Activated T-helper 2 cell treated with anti-CD3 and anti-CD28 coated beads, Interferon-gamma antibody, Interleukin-2, Interleukin-4, amounts not matched to agents 10 μg/mL and 5 μg/mL and 100 μg/mL, durations not matched to agents 14 hours and 24 hours and 36 hours (primary cell): ENCODE results near the gene LGALS12. TPM values are rescaled to one million over a fixed set of nuclear protein-coding genes. Genes with fewer than 3 reads are reported as not detected.
A peak's percentile ranks its signal among the peaks of the same experiment; 100 is the strongest.

ENCODE experiments used
- DNase-seq: peaks from one replicate; pipeline ENCODE4 v3.0.0; 2021; ENCODE audit warnings: low spot score
- H3K27ac Mint-ChIP-seq: one replicate; pipeline ENCODE4 v1.8.0; 2021; ENCODE audit warnings: mixed read lengths
- H3K27me3 Mint-ChIP-seq: one replicate; pipeline ENCODE4 v1.8.0; 2021; ENCODE audit warnings: low read depth, mixed read lengths
- H3K36me3 Mint-ChIP-seq: one replicate; pipeline ENCODE4 v1.8.0; 2021; ENCODE audit warnings: low read depth, mixed read lengths
- H3K4me1 Mint-ChIP-seq: one replicate; pipeline ENCODE4 v1.8.0; 2021; ENCODE audit warnings: low read depth, mixed read lengths
- H3K4me3 Mint-ChIP-seq: one replicate; pipeline ENCODE4 v1.8.0; 2021; ENCODE audit warnings: low read depth, mild to moderate bottlenecking, moderate library complexity, mixed read lengths
- H3K9me3 Mint-ChIP-seq: one replicate; pipeline ENCODE4 v1.8.0; 2021; ENCODE audit warnings: mixed read lengths
- intact Hi-C: fragments of 100-400 bp; cut with micrococcal nuclease; formaldehyde crosslinking; loops from one replicate; pipeline ENCODE4 v1.15.1; 2023
- total RNA-seq: library from RNA; stranded (reverse); gene quantifications from 2 replicates; pipeline ENCODE4 v1.2.3, GENCODE V29; 2022

The LGALS12 gene, protein sequence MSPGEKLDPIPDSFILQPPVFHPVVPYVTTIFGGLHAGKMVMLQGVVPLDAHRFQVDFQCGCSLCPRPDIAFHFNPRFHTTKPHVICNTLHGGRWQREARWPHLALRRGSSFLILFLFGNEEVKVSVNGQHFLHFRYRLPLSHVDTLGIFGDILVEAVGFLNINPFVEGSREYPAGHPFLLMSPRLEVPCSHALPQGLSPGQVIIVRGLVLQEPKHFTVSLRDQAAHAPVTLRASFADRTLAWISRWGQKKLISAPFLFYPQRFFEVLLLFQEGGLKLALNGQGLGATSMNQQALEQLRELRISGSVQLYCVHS
- total RNA-seq = 1.1 and 1.4 TPM in 2 replicates

DNA sequence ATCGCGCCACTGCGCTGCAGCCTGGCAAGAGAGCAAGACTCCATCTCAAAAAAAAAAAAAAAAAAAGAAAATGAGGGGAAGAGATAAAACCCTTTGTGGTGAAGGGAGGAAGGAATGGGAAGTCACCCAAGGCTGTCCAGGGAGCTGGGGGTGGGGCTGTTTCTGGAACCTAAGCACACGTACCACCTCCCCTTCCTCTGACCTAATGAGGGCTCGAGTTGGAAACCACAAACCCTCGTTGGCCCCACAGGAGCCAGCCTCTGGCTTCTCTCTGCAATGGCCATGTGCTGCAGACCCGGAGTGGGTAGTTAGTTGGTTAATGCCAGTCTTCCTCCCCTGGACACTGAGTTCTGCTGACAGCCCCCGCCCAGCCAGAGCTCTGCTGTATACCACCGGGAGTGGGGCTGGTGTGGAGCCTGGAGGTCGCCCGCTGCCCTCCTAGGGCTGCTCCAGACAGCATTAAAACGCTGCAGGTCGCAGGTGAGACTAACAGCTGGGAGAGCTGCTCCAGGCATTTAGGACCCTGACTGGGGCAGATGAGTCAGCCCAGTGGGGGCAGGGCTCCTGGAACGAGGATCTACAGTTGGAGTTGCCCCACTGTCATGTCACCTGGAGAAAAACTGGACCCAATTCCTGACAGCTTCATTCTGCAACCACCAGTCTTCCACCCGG, at the start of gene LGALS12:
LGALS12 (plus strand) TSS at position 228 of the 672 bp plus-strand sequence; CDS start at position 603, 375 bp downstream.
- H3K9me3 Mint-ChIP-seq = peaks cover 9% of the 10 kb centered on the region
- H3K27me3 Mint-ChIP-seq = peaks cover 8% of the 10 kb centered on the region
- H3K4me3 Mint-ChIP-seq = no peak within 1 kb of the TSS
- H3K27ac Mint-ChIP-seq = no peak within 1 kb of the TSS
- no peak for DNase-seq
- peaks cover 5% of the 10 kb centered on the region for H3K36me3 Mint-ChIP-seq
- H3K4me1 Mint-ChIP-seq = peaks cover 13% of the 10 kb centered on the region
- intact Hi-C loops = no loop called here

DNA sequence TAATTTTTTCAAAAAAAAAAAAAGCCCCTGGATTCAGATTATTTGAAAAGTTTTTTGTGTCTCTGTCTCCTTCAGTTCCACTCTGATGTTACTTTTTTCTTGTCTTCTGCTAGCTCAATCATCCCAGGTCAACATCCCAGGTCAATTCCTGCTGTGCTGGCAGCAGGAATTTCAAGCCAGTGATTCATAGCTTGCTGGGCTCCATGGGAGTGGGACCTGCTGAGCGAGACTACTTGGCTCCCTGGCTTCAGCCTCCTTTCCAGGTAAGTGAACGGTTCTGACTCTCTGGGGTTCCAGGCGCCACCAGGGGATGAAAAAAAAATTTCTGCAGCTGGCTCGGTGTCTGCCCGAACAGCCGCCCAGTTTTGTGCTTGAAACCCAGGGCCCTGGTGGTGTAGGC, 46.3 kb upstream of the LGALS12 start:
- Mint-ChIP-seq H3K36me3 (no peaks in the 10 kb centered on the region), H3K4me3 (no peak overlapping the region), H3K4me1 (no peaks in the 10 kb centered on the region), H3K27ac (no peak overlapping the region), H3K27me3 (peaks cover 12% of the 10 kb centered on the region), H3K9me3 (no peaks in the 10 kb centered on the region)
- DNase-seq = no peak
- intact Hi-C loops = no loop called here

DNA sequence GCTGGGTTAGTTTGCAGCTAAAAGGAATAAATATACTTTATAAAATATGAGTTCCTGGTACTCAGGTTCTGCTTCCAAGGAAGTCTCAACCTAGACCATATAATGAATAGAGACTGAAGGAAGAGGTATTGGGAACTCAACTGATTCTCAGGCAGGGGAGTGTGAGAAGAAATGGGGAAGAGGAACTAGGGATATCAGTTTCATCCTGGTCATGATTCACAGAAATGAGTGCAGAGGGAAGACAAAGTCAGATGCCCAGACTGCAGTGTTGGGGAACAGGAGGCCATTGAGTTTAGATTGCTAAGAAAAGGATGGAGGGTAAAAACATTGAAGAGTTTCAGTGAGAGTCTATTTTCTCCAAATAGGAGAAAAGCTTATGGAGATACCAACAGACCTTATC, 43.7 kb upstream of the LGALS12 start:
- Mint-ChIP-seq H3K27ac (no peak overlapping the region), H3K4me1 (no peaks in the 10 kb centered on the region), H3K27me3 (peaks cover 15% of the 10 kb centered on the region), H3K36me3 (no peaks in the 10 kb centered on the region), H3K4me3 (no peak overlapping the region), H3K9me3 (no peaks in the 10 kb centered on the region)
- DNase-seq = no peak
- intact Hi-C loops = no loop called here

DNA sequence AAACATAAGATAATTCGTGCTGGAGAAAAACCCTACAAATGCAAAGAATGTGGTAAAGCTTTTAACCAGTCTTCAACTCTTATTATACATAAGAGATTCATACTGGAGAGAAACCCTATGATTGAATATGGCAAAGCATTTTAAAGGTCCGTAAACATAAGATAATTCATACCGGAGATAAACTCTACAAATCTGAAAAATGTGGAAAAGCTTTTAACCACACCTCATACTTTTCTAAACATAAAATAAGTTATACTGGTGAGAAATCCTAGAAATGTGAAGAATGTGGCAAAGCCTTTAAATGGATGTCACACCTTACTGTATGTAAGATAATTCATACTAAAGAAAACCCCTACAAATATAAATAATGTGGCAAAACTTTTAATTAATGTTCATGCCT, 35.6 kb upstream of the LGALS12 start:
- Mint-ChIP-seq H3K4me1 (no peaks in the 10 kb centered on the region), H3K27me3 (peaks cover 30% of the 10 kb centered on the region), H3K36me3 (no peaks in the 10 kb centered on the region), H3K4me3 (no peak overlapping the region), H3K27ac (no peak overlapping the region), H3K9me3 (peaks cover 12% of the 10 kb centered on the region)
- intact Hi-C loops = no loop called here
- no peak for DNase-seq

DNA sequence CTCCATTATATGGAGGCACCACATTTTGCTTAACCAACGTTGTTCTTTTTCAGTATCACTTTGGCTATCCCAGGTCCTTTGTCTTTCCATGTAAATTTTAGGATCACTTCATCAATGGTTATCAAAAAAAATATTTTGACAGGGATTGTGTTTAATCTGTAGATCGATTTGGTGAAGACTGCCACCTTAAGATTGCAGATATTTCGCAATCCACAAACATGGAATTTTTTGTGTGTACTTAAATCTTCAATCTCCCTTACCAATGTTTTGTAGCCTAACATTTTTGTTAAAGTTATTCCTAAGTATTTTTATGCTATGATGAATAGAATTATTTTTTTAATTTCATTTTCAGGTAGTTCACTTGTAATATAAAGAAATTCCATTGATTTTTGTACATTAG, 33.5 kb upstream of the LGALS12 start:
- intact Hi-C loops = no loop called here
- no peak for DNase-seq
- no peaks in the 10 kb centered on the region for H3K36me3 Mint-ChIP-seq

DNA sequence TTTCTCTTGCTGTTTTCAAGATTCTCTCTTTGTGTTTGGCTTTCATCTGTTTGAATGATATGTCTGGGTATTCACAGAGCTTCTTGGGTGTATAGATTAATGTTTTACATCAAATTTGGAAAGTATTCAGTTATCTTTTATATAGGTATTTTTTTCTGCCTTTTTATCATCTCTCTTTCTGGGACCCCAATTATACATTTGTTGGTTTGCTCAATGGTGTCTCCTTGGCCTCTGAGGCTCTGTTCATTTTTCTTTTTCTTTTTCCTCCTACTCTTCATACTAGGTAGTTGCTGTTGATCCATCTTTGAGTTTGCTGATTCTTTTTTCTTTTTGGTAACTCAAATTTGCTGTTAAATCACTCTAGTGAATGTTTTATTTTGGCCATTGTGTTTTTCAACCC, 29.3 kb upstream of the LGALS12 start:
- Mint-ChIP-seq H3K4me1 (peaks cover 2% of the 10 kb centered on the region), H3K27ac (no peak overlapping the region), H3K4me3 (no peak overlapping the region), H3K9me3 (peaks cover 15% of the 10 kb centered on the region), H3K27me3 (peaks cover 45% of the 10 kb centered on the region), H3K36me3 (no peaks in the 10 kb centered on the region)
- no peak for DNase-seq
- intact Hi-C loops = no loop called here

More for the DNA sequence above, 33.5 kb upstream of the LGALS12 start:
- Mint-ChIP-seq H3K27ac (no peak overlapping the region), H3K27me3 (peaks cover 40% of the 10 kb centered on the region), H3K4me1 (no peaks in the 10 kb centered on the region), H3K9me3 (peaks cover 23% of the 10 kb centered on the region), H3K4me3 (no peak overlapping the region)

DNA sequence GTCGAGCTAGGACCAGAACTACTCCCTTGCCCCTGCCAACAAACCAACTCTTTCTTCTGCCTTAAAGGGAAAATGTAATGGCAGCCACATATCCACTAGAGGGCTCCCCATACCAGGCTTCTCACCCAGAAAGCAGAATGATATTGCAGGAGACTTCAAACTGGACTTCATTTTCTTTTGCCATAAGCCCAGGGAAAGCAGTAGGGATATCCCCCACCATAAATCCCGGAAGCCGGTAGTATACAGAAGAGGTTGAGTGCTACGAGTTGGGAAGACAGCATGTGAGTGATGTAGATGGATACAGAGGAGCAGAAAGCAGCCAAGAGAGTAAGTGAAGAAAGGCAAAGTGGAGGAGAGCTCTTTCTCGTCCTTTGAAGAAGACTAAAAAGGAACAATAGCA, 27.0 kb upstream of the LGALS12 start:
- peak; percentile 29 for DNase-seq
- Mint-ChIP-seq H3K36me3 (no peaks in the 10 kb centered on the region), H3K27ac (no peak overlapping the region), H3K4me1 (peaks cover 3% of the 10 kb centered on the region), H3K9me3 (peaks cover 17% of the 10 kb centered on the region), H3K4me3 (no peak overlapping the region), H3K27me3 (peaks cover 57% of the 10 kb centered on the region)
- intact Hi-C loops = loop anchor here (1.0 to 2.0 kb wide), 3 partner anchors 29 to 260 kb away; no protein-coding TSS in a partner anchor

DNA sequence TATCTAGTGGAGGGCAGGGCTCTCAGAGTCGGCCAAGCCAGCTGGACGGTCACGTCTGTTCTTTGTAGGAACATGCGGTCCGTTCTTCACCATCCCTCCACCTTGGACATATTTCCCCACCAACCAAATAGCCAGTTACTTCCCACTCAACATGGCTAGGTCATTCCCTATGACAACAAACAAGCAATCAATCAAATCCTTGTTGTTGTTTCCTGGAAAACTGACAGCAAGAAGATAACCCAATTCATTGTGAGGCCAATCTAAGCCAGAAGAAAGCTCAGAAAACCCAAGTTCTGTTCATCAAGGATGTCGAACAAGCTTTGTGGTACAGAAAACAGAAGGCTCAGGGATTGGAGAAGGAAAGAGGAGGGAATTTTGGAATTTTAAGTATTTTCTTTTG, 25.8 kb upstream of the LGALS12 start:
- peaks cover 3% of the 10 kb centered on the region for H3K4me1 Mint-ChIP-seq
- DNase-seq = no peak
- intact Hi-C loops = no loop called here
- H3K9me3 Mint-ChIP-seq = peaks cover 28% of the 10 kb centered on the region
- peaks cover 55% of the 10 kb centered on the region for H3K27me3 Mint-ChIP-seq
- no peak overlapping the region for H3K27ac Mint-ChIP-seq
- no peak overlapping the region for H3K4me3 Mint-ChIP-seq
- no peaks in the 10 kb centered on the region for H3K36me3 Mint-ChIP-seq

DNA sequence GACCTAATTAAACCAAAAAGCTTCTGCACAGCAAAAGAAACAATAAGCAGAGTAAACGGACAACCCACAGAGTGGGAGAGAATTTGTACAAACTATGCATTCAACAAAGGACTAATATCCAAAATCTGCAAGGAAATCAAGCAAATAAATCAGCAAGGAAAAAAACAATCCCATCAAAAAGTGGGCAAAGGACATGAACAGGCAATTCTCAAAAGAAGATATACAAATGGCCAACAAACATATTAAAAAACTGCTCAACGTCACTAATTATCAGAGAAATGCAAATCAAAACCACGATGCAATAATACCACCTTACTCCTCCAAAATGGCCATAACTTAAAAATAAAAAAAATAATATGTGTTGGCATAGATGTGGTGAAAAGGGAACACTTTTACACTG, 20.1 kb upstream of the LGALS12 start:
- intact Hi-C loops = no loop called here

DNA sequence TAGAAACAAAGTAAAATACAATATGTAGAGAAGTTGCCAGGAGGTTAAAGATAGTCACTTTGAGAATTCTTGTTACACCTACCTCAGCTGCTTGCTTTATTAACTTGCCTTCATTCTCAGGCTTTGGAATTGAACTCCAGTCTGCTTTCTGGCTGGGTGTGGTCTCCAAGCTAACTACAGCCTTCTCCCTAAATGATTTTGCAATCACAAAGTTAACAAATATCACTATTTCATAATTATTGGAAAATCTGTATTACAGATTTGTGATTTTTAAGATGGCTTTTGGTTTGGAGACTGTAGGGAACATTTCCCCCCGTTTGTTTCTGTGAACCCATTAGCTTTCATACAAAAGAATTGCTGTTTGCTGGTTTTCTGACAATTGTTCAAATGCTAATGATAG, 17.1 kb upstream of the LGALS12 start:
- Mint-ChIP-seq H3K4me1 (peaks cover 28% of the 10 kb centered on the region), H3K4me3 (no peak overlapping the region), H3K27me3 (peaks cover 64% of the 10 kb centered on the region), H3K9me3 (peaks cover 33% of the 10 kb centered on the region), H3K36me3 (peaks cover 6% of the 10 kb centered on the region), H3K27ac (no peak overlapping the region)
- DNase-seq = no peak
- intact Hi-C loops = no loop called here

More for the DNA sequence above, 20.1 kb upstream of the LGALS12 start:
- DNase-seq = no peak
- H3K27me3 Mint-ChIP-seq = peaks cover 79% of the 10 kb centered on the region
- H3K36me3 Mint-ChIP-seq = no peaks in the 10 kb centered on the region
- no peak overlapping the region for H3K4me3 Mint-ChIP-seq
- peaks cover 30% of the 10 kb centered on the region for H3K9me3 Mint-ChIP-seq
- H3K27ac Mint-ChIP-seq = no peak overlapping the region
- H3K4me1 Mint-ChIP-seq = peaks cover 14% of the 10 kb centered on the region

DNA sequence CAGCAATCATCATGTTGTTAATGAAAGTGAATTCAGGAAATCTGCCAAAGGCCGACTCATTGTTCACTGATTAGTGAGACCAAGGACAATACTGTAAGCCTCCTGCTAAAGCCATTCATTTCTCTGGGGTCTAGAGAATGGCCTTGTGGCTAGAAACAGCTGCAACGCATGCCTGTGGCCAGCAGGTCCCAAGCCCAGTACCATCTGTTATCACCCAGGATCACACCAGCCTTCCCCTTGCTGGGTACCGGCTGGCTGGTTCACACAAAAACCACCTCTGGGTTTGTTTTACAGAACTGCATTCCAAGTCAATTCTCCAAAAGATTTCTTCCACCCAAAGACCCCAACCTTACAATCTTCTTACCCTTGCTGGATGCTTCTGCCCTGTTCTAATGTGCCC, 16.0 kb upstream of the LGALS12 start:
- intact Hi-C loops = loop anchor here (2.0 to 5.0 kb wide), 3 partner anchors 43 to 122 kb away; partner anchors contain the start of genes PLAAT3 and PLAAT4

DNA sequence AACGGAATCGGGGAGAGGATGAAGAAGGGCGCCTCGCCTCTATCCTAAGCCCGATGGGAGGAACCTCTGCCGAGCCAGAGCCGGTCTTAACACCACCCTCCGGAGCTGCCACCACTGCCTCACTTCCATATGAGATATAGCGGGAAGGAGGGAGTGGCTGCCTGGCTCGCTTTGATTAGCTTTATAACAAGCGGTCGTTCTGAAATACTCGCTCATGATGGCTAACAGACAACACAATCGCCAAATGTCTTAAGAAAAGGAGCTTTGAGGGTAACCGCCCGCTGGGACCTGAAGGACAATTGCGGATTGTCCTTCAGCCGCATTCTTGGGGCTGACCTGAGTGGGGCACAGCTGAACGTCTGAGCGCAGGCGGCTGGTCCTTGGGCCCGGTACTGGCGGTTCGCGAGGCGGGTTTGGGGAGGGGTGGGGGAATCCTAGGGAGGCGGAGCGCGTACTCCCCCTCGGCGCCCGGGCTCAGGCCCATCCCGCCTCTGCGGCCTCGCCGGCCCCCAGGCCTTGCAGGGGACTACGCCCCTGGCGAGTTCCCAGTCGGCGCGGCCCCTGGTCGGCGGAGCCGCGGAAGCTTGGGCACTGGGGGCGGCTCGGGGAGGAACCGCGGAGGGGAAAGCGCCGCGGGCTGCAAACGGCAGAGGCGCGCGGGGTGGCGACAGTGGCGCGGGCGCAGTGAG, 15.2 kb upstream of the LGALS12 start, which contains the start of gene PLAAT5:
PLAAT5 (minus strand) TSS at position 617 of the 689 bp plus-strand sequence; CDS start at position 484, 133 bp downstream.
- Mint-ChIP-seq H3K36me3 (peaks cover 6% of the 10 kb centered on the region), H3K9me3 (peaks cover 19% of the 10 kb centered on the region), H3K4me1 (peaks cover 28% of the 10 kb centered on the region), H3K27me3 (peaks cover 64% of the 10 kb centered on the region), H3K4me3 (peak within 1 kb of the TSS; percentile 83), H3K27ac (peak within 1 kb of the TSS; percentile 78)
- DNase-seq = no peak
- intact Hi-C loops = loop anchor here (1.0 to 5.0 kb wide), 4 partner anchors 43 to 122 kb away; partner anchors contain the start of genes PLAAT3 and PLAAT4

More for the DNA sequence above, 16.0 kb upstream of the LGALS12 start:
- H3K4me1 Mint-ChIP-seq = peaks cover 28% of the 10 kb centered on the region
- no peak overlapping the region for H3K27ac Mint-ChIP-seq
- H3K36me3 Mint-ChIP-seq = peaks cover 6% of the 10 kb centered on the region
- no peak for DNase-seq
- H3K27me3 Mint-ChIP-seq = peaks cover 64% of the 10 kb centered on the region
- peaks cover 27% of the 10 kb centered on the region for H3K9me3 Mint-ChIP-seq
- peak overlapping the region; percentile 1 for H3K4me3 Mint-ChIP-seq
